ENCODE data around the gene KCTD4. TPM values are rescaled to one million over a fixed set of nuclear protein-coding genes. Genes with fewer than 3 reads are reported as not detected.
"Not testable (repeated sequence)": the region's sequence is repeated elsewhere in the genome, so short reads cannot be mapped to it uniquely, and the experiment has no call there.

Gene KCTD4
- polyA plus RNA-seq, 4 donors: 0.56 to 1.0 (median 0.69) TPM; not detected in 1

DNA sequence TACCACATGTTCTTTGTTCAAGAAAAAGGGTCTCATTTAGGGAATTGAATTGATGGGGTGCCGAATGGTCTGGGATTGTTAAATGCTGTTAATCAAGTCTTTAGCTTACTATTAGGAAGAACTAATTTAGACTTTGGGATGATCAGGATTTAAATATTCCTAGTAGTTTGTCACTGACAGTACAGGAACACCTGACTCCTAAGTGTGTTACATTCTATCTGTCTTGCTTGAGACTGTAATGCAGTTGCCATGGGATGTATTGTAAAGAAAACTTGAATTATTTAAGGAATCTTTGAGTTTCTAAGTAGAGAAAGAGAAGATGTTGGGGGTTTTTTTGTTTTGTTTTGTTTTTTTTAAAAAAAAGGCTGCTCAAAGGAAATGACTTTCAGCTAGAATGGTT is 17.8 kb upstream of the KCTD4 start:
- DNase-seq (ENCODE audit: low read depth in 4 of 4, low spot score in 3 of 4): no peak

DNA sequence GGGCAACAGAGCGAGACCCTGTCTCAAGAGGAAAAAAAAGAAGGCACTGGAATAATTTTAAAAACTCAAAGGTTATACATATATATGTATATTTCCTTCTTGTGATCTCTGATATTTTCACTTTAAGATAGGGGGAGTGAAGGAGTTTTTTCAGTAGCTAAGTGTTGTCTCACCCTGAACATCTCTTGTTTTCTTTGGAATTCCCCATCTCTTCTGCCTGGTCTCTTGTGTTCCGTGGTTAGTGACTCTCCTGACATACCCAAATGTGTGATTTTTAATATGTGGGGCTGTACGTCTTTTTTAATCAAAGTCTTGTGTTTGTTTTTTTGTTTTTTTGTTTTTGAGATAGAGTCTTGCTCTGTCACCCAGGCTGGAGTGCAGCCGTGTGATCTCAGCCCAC is 15.3 kb upstream of the KCTD4 start:
- DNase-seq (ENCODE audit: low read depth in 4 of 4, low spot score in 3 of 4): no peak

DNA sequence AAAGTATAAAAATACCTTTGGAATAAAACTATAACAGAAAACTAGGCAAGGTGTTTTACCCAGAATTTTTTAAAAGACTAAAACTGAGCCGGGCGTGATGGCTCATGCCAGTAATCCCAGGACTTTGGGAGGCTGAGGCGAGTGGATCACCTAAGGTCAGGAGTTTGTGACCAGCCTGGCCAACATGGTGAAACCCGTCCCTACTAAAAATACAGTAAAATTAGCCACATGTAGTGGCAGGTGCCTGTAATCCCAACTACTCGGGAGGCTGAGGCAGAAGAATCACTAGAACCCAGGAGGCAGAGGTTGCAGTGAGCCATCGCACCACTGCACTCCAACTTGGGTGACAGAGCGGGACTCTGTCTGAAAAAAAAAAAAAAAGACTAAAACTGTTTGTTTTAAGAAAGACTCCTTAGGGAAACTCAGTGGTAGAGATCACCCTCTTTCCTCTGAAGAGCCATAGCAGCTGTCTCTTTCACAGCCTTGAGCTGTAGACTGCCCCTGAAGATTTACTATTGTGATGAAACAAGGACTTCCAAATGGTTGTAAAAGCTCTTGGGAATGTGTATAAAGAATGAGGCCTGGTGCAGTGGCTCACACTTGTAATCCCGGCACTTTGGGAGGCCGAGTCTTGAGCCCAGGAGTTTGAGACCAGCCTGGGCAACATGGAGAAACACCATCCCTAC is 14.7 kb upstream of the KCTD4 start:
- no peak for DNase-seq (ENCODE audit: low read depth in 4 of 4, low spot score in 3 of 4)

DNA sequence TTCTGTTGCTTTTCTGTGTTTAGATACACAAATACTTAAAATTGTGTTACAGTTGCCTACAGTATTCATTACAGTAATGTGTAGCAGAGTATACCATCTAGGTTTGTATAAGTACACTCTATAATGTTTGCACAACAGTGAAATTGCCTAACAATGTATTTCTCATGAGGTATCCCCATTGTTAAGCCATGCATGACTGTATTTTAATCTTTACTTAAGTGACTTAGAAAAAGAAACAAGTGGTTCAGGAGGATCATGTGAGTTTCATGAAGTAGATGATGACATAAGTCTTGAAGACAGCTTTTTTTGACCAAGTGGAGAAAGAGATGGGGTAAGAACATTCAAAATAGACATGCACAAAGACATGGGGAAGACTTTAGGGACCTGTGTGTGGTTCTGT is 8.4 kb upstream of the KCTD4 start:
- no peak for DNase-seq (ENCODE audit: low read depth in 4 of 4, low spot score in 3 of 4)

DNA sequence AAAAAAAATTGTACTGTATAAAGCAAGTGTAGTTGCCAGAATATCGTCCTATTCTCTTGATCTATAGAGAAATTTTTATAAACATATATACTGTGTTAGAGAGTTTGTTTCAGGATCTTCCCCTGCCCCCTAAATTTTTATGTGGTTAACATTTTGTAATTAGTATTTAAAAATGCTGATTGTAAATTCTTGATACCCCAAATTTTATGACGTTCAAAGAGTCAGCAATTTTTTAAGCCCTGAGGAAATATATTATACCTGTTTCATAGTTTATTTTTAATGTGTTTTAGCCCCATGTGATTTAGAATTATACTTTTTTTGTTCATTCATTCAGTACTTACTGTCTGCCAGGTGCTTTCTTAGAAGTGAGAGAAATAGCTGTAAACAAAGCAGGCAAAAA is 7.3 kb upstream of the KCTD4 start:
- no peak for DNase-seq (ENCODE audit: low read depth in 4 of 4, low spot score in 3 of 4)

DNA sequence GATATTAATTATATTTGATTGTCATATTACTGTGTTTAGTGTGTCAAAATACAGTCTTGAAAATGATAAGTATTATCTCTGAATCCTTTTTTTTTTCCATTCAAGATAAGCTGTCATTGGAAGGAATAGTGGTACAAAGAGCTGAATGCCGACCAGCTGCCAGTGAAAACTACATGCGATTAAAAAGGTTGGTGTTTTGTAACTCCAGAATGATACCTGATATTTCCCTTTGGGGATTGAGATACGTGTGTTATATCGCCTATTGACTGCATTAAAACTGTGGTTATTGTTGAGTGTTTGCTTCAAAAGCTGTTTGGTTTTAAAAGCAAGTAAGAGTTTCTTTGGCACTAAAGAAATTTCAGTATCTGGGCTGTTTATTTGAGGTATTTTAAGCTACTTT is 6.5 kb upstream of the KCTD4 start:
- DNase-seq (ENCODE audit: low read depth in 4 of 4, low spot score in 3 of 4): no peak

DNA sequence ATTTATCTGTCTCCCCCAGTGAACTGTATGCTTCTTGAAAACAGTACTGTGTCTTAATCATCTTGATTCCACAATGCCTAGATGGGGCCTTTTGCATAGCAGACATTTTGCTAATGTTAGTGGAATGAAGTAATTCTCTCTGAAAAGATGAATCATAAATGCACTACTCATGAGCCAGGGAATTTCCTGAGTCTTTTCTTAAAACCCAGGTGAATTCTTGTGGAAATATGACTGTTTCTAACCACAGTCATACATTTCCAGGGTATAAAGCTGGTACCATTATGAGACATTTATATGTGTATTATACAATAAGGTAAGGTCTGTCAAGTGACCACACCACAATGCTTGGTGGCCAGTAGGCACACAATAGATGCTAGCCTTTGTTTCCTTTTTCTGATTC is 5.5 kb upstream of the KCTD4 start:
- no peak for DNase-seq (ENCODE audit: low read depth in 4 of 4, low spot score in 3 of 4)

DNA sequence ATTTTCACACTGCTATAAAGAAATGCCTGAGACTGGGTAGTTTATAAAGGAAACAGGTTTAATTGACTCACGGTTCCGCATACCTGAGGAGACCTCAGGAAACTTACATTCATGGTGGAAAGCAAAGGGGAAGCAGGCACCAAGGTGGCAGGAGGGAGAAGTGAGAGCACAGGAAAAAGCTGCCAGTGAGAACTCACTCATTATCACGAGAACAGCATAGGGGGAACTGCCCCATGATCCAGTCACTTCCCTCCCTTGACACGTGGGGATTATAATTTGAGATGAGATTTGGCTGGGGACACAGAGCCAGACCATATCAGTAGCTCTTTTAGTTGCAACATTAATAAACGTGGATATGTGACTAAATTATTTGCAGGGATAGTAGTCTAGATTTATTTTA is 4.3 kb upstream of the KCTD4 start:
- DNase-seq (ENCODE audit: low read depth in 4 of 4, low spot score in 3 of 4): no peak

DNA sequence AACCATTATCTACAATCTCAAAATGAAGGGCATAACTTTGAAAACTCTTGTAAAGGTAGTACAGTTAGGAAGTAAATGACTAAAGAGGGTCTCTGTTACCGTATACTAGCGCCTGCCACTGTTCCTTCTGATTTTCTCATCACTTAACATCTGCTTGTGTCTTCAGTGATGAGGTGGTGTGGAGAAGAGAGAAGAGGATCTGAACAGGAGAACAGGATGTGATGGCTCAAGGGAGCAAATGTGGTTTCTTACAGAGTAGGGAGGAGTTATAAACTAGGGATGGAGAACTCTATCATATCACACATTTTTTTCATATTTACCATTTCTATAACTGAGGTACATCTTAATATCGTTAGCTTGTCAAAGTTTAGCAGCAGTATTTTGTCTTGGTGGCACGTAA is 1.1 kb downstream of the KCTD4 start:
- no peak for DNase-seq (ENCODE audit: low read depth in 4 of 4, low spot score in 3 of 4)

DNA sequence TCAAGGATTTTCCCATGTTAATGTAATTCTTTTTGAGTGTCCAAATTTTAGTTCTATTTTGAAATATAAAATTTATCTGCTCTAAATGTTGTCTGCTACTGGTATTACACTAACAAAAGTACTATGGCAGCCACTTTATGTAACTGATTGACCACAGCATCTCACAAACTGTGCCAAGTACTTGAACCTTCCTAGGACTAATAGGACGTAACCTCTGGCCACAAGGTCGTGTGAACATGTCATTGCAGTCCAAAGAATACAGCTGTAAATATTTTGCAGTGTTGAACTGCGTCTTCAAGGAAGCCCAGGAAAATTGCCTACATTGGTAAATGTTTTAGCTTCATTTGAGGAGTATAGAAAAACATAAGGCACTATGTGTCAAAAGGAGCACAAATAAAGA is 1.9 kb downstream of the KCTD4 start:
- DNase-seq (ENCODE audit: low read depth in 4 of 4, low spot score in 3 of 4): no peak

DNA sequence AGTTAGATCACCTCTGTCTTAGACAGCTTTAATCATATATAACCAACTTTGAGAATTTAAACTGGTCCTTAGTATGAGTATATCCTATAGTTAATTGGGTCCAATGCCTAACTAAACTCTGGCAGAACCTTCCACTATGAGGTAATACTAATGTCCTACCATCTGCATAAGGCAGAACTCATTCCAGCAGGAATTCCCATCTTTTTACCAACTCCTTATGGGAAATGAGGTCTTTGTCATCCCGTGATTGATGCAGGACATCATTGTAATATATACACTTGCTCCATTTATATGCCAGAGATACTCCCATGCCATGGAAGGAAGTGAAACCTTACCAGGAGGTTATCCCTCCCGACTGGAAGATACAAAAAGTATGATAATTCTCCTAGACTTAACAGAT is 2.8 kb downstream of the KCTD4 start:
- DNase-seq (ENCODE audit: low read depth in 4 of 4, low spot score in 3 of 4): no peak

DNA sequence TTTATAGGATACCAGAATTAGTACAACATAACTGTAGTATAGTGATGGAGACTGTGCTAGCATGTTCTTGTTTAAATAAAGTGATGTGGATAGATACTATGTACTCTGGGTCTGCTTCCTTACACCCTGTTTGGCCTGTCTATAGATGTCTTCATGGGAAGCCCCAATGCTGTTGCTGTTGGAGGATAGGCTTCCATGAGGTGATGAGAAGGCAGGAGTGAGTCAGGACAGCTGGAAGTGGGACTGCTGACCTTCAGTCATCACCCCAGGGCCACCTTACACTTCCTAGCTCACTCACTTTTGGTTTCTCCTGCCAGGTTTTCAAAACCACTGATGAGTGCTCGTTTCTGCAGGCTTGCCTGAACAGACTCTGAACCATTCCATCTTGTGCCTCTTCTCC is 4.2 kb downstream of the KCTD4 start:
- DNase-seq (ENCODE audit: low read depth in 4 of 4, low spot score in 3 of 4): no peak

DNA sequence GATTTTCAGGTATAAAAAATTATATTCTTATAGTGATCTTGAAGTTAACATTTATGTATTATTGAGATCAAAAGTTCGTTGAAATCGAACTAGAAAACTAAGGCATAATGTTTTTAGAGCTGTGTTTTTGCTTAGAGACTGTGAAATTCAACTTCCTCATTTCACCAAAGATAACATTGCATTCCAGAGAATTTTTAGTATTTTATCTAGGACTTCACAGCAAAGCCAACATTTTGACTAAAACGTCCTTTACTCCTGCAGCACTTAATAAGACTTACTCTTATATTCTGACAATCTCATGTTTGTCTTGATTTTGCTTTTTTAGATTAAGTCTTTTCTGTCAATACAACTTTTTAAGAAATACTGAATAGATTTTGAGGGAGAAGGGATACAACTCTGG is 4.7 kb downstream of the KCTD4 start:
- no peak for DNase-seq (ENCODE audit: low read depth in 4 of 4, low spot score in 3 of 4)

DNA sequence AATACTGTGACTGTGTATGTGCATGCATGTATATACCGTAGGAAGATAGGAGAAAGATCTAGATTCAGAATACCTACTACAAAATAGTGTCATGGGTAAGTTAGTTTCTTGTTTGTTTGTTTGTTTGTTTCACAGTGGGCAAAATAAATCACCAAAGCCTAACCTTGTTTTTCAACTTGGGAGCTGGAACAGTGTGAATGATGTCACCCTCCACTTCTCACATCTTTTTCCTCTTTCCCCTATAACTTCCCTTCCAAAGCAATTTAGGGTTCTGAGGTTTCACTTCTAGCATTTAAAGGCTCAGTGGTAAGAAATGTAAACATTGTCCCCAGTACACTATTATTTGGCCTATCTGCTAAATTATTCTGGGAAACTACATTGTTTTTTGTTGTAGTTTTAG is 5.4 kb downstream of the KCTD4 start:
- no peak for DNase-seq (ENCODE audit: low read depth in 4 of 4, low spot score in 3 of 4)

DNA sequence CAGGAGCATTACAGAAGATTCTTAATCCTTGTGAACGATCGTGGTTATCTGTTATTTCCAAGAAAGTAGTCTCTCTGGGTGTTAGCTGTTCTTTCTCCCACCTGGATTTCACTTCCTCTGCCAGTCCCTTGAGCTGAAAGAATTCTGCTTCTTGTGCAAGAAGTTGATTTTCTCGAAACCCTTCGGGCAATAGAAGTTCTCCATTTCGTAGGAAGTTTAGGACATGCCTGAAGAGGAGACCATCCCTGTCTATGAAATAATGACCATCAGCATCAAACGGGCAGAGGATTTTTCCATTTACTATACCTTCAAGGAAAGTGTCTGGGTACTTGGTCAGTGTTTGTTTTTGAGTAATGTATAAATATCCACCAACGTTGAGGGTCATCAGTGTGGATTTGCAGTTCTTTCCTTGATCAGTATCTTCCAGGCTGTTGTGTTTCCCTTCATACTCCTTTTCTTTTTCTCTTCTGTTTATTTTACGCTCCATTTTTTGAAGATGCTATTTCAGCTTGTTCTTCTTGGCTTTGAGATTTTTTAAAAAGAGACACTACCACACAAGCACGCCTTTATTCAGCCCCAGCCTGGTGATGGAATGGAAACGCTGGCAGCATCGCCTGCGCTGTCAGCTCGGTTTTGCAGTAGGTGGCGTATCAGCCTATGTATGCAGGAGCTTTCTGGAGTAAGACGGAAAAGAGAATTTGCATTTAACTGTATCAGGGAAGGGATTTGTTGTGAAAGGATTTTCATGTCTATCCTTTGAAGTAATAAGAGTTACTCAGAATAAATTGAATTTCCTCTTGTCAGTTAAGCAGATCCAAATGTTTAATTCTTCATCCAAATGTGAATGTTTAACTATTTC is 6.5 kb downstream of the KCTD4 start:
- no peak for DNase-seq (ENCODE audit: low read depth in 4 of 4, low spot score in 3 of 4)

DNA sequence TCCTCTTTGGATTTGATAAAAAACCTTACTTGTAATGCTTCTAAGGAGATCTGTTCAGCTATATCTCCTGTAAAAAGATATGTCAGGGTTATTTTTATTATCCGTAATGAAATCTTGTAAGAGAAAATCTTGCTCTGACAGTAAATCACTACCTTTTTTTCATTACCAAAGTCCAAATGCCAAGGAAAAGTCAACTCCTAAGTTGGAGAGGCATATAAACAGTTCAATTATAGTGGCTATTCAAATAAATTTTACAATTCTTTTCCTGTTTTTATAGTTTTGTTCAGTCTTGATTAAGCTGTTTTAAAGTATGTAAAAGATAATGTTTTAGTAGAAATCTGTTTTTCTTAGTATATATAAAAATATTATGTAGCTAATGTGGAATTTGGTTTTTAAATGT is 9.0 kb downstream of the KCTD4 start:
- no peak for DNase-seq (ENCODE audit: low read depth in 4 of 4, low spot score in 3 of 4)

DNA sequence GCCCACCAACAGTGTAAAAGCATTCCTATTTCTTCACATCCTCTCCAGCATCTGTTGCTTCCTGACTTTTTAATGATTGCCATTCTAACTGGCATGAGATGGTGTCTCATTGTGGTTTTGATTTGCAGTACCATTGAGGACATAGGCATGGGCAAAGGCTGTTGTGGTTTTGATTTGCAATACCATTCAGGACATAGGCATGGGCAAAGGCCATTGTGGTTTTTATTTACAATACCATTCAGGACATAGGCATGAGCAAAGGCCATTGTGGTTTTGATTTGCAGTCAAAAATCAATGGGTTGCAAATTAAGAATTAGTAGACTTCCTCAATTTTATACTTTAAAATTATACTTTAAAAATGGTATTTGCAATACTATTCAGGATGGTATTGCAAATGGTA is 11.3 kb downstream of the KCTD4 start:
- DNase-seq (ENCODE audit: low read depth in 4 of 4, low spot score in 3 of 4): not testable (repeated sequence)

DNA sequence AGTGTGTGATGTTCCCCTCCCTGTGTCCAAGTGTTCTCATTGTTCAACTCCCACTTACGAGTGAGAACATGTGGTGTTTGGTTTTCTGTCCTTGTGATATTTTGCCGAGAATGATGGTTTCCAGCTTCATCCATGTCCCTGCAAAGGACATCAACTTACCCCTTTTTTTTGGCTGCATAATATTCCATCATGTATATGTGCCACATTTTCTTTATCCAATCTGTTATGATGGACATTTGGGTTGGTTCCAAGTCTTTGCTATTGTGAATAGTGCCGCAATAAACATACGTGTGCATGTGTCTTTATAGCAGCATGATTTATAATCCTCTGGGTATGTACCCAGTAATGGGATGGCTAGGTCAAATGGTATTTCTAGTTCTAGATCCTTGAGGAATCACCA is 11.8 kb downstream of the KCTD4 start:
- DNase-seq (ENCODE audit: low read depth in 4 of 4, low spot score in 3 of 4): not testable (repeated sequence)

DNA sequence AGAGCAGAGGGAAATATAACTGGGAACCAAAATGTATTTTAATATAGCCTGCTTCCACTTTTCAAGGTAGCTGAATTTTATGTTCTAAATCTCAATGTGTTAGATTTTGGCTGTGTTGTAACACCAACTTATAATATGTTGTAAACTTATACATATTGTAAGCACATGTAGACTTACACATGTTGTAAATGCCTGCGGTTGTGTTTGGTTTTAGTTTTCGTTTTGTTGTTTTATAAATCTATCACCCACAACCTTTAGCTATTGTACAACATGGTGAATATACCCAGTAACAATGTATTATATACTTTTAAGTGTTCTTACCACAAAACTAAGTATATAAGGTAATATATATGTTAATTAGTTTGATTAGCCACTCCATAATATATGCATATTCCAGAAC is 15.6 kb downstream of the KCTD4 start:
- no peak for DNase-seq (ENCODE audit: low read depth in 4 of 4, low spot score in 3 of 4)

DNA sequence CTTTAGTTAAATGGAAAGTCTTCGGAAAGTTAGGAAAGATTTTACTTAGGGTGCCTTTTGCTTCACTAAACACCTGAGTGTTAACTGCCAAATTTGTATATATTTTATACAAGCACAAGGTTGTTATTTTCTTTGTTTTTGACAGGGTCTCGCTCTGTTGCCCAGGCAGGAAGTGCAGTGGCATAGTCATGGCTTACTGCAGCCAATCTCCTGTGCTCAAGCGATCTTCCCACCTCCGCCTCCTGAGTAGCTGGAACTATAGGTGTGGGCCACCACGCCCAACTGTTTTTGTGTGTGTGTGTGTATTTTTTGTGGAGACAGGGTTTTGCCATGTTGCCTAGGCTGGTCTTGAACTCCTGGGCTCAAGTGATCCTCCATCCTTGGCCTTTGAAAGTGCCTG is 16.2 kb downstream of the KCTD4 start:
- DNase-seq (ENCODE audit: low read depth in 4 of 4, low spot score in 3 of 4): no peak

DNA sequence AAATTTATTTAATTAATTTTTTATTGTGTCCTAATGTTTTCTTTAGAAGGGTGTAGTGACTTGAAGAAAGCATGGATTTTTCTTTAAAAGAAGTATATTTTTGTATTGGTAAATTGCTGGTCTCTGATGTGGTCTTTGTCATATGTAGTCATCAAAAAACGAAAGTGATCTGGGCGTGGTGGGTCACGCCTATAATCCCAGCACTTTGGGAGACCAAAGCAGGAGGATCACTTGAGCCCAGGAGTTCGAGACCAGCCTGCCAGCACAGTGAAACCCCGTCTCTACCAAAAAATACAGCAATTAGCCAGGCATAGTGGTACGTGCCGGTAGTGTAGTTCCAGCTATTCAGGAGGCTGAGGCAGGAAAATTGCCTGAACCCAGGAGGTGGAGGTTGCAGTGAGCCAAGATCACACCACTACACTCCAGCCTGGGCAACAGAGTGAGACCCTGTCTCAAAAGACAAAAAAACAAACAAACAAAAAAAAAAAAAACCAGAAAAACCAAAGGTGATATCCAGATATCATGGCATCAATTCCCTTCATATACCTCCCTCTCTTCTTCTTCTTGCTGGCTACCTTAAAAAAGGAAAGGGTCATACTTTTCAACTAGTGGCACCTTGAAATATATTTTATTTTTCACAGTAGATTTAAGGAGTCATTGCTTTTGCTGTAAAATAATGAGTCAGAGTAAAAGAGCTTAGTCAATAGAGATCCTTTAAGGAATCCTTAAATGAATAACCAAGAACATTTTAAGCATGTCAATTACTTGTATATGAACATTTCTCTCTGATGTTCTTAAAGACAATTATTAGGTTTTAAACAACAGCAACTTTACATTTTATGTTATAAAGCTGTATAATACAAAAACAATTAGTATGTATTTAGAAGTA is 19.9 kb downstream of the KCTD4 start:
- no peak for DNase-seq (ENCODE audit: low read depth in 4 of 4, low spot score in 3 of 4)

Data from left renal pelvis (tissue), 4 donors.